ENCODE results near the gene IGF2R. TPM values are rescaled to one million over a fixed set of nuclear protein-coding genes. Genes with fewer than 3 reads are reported as not detected.

IGF2R gene
- total RNA-seq, 4 donors from 2014 or later, result 60.0 to 93.4 (median 71.7) TPM

- intact Hi-C loops (cut with DNase I; ENCODE audit: low total_unique reads), result no loop called here
- TF ChIP-seq POLR2A (IDR thresholded peaks at IDR 0.05) (no peak), CTCF (IDR thresholded peaks at IDR 0.05) (no peak)
- no peak for DNase-seq (ENCODE audit: low spot score in 2 of 2)
- WGBS, 2 donors, result 65 to 67% methylated on average over 2 of the region's 2 CpGs
- H3K4me3 ChIP-seq (ENCODE audit: low read depth, poor library complexity, severe bottlenecking), result no peak overlapping the region
Measured at GRCh38 chr6:160077526-160077925, 108.6 kb downstream of the IGF2R start.

GRCh38 chr6:160078883-160079685 is 110.2 kb downstream of the IGF2R start:
- no peak for DNase-seq (ENCODE audit: low spot score in 2 of 2)
- TF ChIP-seq CTCF (IDR thresholded peaks at IDR 0.05) (no peak), POLR2A (IDR thresholded peaks at IDR 0.05) (no peak)
- intact Hi-C loops (cut with DNase I; ENCODE audit: low total_unique reads), result no loop called here
- WGBS, 2 donors, result 96% methylated on average over 20 to 22 of the region's 23 CpGs
- no peak overlapping the region for H3K4me3 ChIP-seq (ENCODE audit: low read depth, poor library complexity, severe bottlenecking)

- WGBS, 2 donors, result 93 to 96% methylated on average over 12 of the region's 12 CpGs
- no peak overlapping the region for H3K4me3 ChIP-seq (ENCODE audit: low read depth, poor library complexity, severe bottlenecking)
- TF ChIP-seq POLR2A (IDR thresholded peaks at IDR 0.05) (no peak), CTCF (IDR thresholded peaks at IDR 0.05) (no peak)
- no peak for DNase-seq (ENCODE audit: low spot score in 2 of 2)
- intact Hi-C loops (cut with DNase I; ENCODE audit: low total_unique reads), result no loop called here
Measured at GRCh38 chr6:160079686-160080043, 110.8 kb downstream of the IGF2R start.

DNA sequence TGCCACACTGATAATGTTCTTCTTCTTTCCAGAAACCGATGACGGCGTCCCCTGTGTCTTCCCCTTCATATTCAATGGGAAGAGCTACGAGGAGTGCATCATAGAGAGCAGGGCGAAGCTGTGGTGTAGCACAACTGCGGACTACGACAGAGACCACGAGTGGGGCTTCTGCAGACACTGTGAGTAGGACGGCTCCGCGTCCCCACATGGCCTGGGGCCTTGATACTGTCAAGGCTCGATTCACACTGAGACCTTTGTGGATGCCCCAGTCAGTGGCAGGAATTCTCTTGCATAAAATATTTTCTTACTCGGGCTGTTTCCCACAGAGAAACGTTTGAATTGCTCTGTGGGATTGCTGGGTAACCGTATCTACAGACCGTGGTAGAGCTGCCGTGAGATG is 111.2 kb downstream of the IGF2R start:
- WGBS, 2 donors, result 93 to 96% methylated on average over 17 of the region's 17 CpGs
- DNase-seq (ENCODE audit: low spot score in 2 of 2), result no peak
- intact Hi-C loops (cut with DNase I; ENCODE audit: low total_unique reads), result no loop called here
- no peak for TF ChIP-seq POLR2A (IDR thresholded peaks at IDR 0.05)
- no peak for TF ChIP-seq CTCF (IDR thresholded peaks at IDR 0.05)
- H3K4me3 ChIP-seq (ENCODE audit: low read depth, poor library complexity, severe bottlenecking), result no peak overlapping the region

DNA sequence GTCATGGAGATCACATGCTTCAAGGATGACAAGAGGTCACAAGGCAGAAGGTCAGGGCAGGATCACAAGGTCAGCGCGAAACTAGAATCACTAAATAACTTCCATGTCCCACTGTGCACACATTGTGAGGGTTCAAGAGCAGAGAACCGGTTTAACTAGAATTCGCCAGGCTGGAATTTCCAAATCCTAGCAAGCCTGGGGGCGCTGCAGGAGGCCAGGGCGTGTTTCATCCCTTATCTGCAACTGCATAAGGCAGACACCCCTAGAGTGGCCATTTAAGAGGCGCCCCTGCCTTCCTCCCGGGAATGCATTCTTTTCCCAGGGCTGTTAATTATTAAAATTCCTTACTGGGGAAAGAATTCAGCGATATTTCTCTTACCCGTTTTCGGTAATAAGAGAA is 112.5 kb downstream of the IGF2R start:
- intact Hi-C loops (cut with DNase I; ENCODE audit: low total_unique reads), result no loop called here
- H3K4me3 ChIP-seq (ENCODE audit: low read depth, poor library complexity, severe bottlenecking), result no peak overlapping the region
- 83 to 89% methylated on average over 11 of the region's 11 CpGs for WGBS, 2 donors
- TF ChIP-seq POLR2A (IDR thresholded peaks at IDR 0.05) (no peak), CTCF (IDR thresholded peaks at IDR 0.05) (no peak)
- DNase-seq (ENCODE audit: low spot score in 2 of 2), result no peak

DNA sequence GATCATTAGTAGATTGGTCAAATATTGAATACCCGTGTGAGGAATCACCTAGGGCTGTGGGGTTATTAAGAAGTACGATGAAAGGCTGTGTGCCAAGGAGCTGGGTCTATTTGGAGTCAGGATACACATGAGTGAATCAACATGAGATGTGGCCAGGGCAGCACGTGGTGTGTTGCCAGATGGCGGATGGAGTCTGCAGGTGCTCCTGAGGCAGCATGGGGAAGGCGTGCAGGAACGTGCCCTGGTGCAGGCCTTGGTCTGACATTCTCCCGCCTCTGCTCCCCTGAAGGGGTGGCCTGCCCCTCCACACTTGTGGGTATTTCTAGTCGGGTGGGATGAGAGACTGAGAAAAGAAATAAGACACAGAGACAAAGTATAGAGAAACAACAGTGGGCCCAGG is 113.7 kb downstream of the IGF2R start:
- TF ChIP-seq CTCF (IDR thresholded peaks at IDR 0.05) (no peak), POLR2A (IDR thresholded peaks at IDR 0.05) (no peak)
- H3K4me3 ChIP-seq (ENCODE audit: low read depth, poor library complexity, severe bottlenecking), result no peak overlapping the region
- WGBS, 2 donors, result 62 to 67% methylated on average over 8 of the region's 8 CpGs
- intact Hi-C loops (cut with DNase I; ENCODE audit: low total_unique reads), result no loop called here
- DNase-seq (ENCODE audit: low spot score in 2 of 2), result no peak

Data from lower leg skin (tissue), 4 donors.